GM12801 (cell line): ENCODE results near the gene TMEM100.

ENCODE experiments used
- TF ChIP-seq, protein P1 (sequence below): IDR thresholded peaks from one replicate; pipeline ENCODE4 v1.5.1; 2011; ENCODE audit warnings: control low read depth; ENCODE audit not compliant: insufficient read length; ENCODE audit errors: extremely low read depth

Gene TMEM100

GRCh38 chr17:55742272-55743102 lies 19.8 kb upstream of the TMEM100 start:
- TF ChIP-seq, protein P1, sequence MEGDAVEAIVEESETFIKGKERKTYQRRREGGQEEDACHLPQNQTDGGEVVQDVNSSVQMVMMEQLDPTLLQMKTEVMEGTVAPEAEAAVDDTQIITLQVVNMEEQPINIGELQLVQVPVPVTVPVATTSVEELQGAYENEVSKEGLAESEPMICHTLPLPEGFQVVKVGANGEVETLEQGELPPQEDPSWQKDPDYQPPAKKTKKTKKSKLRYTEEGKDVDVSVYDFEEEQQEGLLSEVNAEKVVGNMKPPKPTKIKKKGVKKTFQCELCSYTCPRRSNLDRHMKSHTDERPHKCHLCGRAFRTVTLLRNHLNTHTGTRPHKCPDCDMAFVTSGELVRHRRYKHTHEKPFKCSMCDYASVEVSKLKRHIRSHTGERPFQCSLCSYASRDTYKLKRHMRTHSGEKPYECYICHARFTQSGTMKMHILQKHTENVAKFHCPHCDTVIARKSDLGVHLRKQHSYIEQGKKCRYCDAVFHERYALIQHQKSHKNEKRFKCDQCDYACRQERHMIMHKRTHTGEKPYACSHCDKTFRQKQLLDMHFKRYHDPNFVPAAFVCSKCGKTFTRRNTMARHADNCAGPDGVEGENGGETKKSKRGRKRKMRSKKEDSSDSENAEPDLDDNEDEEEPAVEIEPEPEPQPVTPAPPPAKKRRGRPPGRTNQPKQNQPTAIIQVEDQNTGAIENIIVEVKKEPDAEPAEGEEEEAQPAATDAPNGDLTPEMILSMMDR = no peak

- TF ChIP-seq, protein P1 = no peak
Measured at GRCh38 chr17:55741356-55741700, 18.7 kb upstream of the TMEM100 start.

DNA sequence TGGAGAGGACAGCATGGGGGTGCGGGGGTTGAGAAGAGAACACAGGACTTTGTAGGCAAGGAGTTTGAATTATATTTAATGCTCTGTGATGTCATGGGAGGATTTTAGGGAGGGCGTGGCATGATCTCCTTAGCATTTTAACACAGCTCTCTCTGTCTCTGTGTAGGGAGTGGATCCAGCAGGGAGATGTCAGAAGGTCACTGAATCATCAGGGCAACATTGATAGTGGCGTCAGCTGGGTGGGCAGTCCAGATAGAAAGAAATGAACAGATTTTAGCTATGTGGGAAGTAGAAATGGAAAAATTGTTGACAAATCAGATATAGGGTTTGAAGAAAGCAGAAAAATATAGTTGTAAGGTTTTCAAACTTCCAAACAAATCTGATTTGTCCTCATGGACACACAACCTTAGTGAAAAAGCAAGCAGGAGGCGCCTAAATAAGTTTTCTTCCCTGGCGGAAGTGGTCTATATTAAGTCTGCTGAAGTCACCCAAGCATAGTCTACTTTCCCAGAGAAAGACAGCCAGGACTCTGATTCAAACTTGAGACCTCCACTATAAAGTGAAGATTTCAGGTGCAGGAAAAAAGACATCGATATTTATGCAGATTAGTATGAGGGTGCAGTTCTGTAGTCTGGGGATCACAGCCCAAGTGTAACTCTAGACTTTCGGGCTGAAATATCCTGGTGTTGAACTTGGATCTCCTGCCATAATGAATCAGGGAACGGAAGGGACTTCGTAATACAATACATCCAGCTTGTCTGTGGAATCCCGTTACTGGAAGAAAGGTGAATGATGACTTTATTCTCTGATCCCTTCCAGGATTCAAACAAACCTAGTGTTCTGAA lies 18.1 kb upstream of the TMEM100 start:
- TF ChIP-seq, protein P1 = no peak

GRCh38 chr17:55737976-55738501 lies 15.4 kb upstream of the TMEM100 start:
- TF ChIP-seq, protein P1 = no peak

DNA sequence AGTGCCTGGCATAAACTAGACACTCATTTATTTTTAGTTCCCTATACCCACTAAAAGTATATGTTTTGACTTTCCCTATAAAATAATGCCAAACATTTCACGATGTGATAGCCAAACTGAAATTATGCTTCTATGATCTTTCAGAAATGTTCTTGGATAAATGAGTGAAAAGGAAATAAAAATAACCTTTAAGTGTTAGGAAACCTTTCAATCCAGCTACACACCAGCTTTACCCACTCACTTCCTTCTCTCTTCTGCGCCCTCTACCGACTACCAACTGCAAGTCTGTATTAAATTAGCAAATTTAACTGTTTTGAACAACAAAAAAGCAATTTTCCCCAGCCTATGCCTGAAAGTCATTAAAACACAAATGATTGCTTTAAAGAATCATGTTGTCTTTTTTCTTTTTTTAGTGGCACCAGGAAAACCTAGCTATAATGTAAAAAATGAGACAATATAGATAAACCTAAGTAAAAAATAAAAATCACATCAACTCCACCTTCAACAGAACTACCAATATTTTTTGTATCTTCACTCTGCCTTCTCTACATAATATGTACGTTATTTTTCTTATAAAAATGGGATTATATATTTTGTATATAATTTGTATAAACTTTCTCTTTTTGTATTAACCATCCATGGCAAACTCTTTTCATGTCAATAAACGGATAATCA lies 13.2 kb upstream of the TMEM100 start:
- TF ChIP-seq, protein P1 = peak; percentile 20

DNA sequence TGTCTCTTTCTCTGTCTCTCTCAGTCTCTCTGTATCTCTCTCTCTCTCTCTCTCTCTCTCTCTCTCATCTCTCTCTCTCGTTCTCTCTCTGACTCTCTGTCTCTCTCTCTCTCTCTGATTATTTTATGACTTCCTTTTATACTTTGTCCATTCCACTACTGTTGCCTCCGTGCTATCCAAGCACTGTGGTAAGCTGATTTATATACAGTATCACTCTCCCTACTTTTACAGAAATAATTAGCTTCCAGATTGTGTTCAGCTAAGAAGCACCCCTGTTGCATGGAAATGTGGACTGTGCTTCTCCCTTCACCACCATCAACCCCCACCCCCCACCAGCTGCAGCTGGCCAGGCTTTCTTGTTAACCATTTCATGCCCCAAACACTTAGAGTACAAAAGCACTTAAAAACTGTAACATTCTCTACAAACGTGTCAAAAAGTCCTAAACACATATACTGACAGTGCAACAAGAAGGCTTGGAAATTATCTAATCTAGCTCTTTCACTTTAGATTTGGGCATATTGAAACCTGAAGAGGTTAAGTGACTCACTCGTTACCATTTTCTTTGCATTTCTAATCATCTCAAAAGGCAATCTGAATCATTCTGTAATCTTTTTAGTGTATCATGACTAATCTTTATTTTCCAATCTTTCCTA lies 11.6 kb upstream of the TMEM100 start:
- TF ChIP-seq, protein P1 = no peak
